NCI-H146 (cell line): Measurements from ENCODE around the gene NCLN.
"Not testable (repeated sequence)": the region's sequence is repeated elsewhere in the genome, so short reads cannot be mapped to it uniquely, and the experiment has no call there.

ENCODE experiments used
- DNase-seq: peaks from one replicate; lab custom pipeline; 2025; lab: John Stamatoyannopoulos, UW

The NCLN gene

DNA sequence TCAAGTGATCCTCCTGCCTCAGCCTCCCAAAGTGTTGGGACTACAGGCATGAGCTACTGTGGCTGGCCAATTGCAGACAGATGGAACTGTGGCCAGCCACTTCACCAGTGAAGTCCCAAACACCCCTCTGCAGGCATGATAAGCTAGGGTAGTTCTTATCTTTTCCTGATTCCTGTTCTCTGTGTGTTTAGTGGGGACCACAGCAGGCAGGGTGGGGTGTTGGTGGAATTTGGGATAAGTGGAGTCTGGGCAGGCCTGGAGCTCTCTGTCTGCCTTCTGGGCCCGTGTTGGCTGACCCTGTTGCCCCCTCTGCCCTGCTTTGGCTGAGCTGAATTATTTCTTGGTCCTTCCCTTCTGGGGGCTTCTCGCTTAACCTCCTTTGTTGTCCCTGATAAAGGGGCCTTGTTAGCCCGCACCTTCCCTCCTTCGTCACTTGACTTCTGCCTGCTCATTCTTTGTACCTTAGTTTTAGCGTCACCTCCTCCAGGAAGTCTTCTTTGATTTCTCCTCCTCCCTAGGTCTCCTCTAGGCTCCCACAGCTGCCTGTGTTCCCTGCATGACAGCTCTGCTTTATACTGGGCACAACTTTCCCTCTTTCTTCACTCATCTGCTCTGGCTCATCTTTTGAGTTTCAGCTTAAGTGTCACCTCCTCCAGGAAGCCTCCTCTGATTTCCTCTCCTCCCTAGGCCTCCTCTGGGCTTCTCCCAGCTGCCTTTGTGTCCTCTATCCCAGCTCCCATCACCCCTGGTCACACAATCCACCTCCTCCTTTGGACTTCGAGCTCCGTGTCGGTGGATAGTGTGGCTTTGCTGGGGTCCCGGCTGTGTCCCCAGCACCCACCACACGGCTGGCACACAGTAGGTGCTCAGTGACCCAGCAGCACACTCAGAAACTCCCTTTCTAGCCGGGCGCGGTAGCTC is 1.7 kb upstream of the NCLN start:
- DNase-seq, result no peak

DNA sequence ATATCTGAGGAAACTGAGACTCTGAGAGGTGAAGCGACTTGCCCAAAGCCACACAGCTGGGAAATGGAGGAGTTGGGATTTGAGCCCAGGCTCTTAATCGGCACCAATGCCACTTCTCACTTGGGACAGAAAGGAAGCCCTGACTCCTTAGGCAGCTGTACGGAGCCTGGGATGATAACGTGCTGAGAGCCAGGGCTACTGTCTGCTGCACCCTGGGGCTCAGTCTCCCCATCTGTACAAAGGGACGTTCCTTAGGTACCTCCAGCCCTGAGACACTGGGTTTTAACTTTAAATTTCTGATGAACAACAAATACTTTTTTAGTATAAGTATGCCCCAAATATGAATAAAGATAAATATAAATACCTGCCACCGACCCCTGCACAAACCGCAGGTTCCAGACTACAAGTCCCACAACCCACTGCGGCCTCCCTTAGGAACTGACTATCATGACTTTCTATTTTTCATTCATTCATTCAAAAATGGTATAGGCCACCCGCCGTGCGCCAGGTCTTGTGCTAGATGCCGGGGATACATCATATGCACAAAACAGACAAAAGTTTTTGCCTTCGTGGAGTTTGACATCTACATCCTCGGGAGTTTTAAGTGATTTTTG is 776 bp upstream of the NCLN start:
- DNase-seq, result peak; percentile 65

DNA sequence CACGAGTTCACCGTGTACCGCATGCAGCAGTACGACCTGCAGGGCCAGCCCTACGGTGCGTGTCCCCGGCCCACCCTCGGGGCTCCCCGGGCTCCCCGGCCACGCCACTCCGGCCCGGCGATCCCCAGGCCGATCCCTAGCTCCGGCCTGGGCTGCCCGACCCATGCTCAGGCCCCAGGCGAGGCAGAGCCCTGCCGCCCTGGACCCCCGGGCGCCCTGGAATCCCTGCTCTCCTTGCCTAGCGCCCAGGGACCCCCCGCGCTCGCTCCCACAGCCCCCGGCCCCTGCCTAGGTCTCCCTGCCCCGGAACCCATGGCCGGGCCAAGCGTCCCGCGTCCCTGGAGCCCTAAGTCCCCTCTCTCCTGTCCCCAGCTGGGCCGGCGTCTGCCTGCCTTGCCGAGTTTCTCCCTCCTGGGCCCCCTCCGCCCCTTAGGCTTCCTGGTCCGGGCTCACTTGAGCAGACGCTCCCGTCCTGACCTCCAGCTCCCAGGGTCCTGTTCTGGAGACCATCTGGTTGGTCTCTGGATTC is 494 bp downstream of the NCLN start:
- DNase-seq, result no peak

DNA sequence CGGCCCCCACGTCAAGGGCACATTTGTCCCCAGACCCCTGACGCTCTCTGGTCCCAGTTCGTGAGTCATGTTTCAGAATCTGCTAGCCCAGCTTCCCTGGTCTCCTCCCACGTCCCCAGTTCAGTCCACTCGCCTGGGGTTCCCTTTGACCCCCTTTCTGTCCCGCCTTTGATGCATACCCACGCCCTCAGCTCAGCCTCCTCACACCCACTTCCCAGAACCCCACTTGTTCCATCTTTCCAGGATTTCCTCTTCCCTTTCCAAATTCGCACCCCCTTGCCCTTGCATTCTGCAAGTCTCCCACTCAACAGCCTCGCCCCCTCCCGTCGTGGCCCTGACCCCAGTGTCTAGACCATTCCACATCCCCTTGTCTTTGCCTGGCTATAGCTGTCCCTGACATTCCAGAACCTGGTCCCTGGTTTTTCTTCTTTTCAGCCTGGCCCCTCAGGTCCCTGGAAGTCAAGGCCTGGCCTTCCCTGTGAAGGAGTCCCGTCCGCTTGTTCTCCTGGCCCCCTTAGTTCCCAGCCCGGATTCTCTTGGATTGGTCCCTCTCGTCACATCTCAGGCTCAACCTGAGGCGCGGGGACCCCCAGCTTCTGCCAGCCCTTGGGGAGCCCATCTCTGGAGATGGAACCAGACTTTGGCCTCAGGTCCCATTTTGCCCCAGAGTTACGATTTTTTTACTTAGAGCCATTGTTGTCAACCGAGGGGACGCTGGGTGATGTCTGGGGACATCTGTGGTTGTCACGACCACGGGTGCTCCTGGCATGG is 1.3 kb downstream of the NCLN start:
- DNase-seq, result no peak

DNA sequence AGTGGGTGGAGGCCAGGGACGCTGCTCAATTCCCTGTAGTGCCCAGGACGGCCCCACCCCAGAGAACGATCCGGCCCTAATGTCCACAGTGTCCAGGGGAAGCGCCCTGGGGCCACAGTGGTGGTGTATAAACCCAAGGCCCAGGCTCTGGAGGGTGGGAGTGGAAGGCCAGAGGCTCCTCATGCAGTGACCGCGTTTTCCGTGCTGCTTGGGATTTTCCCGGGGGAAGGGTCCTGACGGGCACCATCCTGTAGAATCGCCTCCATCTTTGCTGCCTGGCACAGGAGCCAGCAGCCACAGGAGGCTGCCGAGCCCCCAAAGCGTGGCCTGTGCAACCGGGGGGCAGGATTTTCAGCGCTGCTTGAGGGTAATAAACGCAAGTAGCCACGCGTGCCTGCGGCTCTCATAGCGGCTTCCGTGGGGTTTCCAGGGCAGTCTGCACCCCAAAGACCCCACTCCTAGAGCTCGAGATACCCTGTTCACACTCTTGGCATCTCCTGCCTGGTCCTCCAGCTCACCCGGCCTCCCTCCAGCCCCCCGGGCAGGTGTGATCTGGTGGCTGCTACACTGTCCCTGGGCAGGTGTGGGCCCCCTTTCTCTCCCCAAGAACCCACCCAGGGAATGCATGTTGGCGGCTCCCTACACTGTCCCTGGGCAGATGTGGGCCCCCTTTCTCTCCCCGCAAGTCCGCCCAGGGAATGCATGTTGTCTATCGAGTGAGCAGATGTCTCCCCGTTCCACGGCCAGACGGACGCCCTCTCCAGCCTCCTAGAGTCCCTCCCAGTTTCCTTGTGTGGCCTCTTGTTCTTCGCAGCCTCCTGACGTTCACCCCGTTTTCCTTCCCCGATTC is 2.2 kb downstream of the NCLN start:
- DNase-seq, result no peak

DNA sequence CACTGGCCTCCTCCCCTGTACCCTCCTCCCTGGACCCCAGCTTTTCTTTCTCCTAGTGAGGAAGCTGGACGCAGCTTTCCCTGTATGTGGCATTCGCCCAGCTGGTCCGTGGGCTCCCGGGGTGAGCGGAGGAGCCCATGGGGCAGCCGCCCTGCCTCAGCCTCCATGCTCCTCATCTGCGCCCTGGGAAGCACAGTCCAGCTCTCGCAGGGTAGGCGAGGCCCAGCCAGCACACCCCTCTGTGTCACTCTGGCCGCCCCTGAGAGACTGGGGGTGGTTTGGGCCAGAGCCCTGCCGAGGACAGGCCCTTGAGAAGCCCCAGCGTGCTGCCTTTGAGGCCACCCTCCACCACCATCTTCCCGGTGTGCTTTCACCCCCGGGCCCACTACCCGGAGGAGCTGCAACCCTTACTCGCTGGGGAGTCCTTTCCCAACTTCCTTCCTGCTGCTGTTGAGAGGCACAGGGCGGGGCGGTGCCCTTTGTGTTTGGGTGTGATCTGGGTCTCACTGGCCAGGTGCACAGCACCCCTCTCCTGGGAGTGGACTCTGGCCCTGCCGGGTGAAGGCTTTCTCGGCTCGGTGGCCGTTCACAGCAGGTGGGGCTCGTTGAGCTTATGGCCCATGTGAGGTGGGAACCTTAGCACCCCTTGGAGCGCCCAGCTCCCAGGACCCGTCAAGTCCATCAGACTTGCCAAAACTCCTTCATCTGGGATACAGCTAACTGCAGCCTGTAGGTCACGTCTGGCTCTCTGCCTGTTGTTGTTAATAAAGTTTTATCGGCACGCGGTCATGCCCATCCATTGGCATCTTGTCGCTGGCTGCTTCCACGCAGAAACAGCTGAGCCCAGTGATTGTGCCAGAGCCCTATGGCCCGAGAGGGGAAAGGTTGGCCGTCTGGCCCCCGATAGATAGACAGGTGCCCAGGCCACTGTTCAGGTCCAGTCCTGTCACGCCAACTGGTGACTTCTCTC is 3.2 kb downstream of the NCLN start:
- no peak for DNase-seq

DNA sequence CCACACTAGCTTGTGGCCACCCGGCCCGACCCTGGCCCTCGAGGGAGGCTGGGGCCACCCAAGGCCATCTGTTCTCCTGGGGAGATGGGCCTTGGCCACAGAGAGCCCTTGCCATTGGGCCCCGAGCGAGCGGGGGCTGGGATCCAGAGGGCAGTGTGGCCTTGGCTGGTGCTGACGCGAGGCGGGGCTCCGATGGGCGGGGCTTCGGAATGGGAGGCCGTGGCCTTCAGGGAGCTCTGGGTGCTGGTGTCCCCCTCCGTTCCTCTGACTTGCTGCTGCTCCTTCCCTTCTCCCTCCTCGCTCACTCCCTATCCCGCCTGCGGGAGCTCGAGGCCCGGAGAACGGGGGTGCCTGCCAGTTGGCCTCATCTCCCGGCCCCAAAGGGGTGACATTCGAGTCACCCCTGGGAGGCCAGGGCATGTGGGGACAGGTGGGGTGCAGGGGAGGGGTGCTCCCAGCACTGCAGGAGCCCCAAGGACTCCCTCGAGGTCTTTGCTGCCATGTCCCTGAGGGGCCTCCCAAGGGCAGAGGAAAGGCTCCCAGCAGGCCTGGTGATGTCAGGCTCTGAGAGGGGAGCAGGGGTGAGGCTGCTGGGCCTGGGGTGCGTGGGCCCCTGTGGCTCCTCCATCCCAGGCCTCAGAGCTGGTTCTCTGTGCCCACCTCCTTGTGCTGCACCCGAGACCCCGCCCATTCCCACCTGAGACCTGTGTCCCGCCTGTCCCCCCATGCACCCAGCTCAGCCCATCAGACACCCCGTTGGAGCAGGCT is 4.2 kb downstream of the NCLN start:
- no peak for DNase-seq

DNA sequence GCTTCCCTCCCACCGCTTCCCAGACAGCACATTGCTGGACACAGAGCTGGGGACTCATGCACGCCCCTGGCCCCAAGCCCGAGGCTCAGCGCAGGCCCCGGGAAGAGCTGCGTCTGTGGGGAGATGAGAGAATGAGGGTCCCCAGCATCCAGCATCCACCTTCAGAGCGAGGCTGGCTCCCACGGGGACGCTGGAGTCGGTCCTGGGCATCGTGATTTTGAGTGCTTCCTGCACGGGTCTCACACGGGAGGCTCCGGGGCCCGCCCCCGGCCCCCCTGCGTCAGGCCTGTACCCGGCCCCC is 4.7 kb downstream of the NCLN start:
- no peak for DNase-seq

DNA sequence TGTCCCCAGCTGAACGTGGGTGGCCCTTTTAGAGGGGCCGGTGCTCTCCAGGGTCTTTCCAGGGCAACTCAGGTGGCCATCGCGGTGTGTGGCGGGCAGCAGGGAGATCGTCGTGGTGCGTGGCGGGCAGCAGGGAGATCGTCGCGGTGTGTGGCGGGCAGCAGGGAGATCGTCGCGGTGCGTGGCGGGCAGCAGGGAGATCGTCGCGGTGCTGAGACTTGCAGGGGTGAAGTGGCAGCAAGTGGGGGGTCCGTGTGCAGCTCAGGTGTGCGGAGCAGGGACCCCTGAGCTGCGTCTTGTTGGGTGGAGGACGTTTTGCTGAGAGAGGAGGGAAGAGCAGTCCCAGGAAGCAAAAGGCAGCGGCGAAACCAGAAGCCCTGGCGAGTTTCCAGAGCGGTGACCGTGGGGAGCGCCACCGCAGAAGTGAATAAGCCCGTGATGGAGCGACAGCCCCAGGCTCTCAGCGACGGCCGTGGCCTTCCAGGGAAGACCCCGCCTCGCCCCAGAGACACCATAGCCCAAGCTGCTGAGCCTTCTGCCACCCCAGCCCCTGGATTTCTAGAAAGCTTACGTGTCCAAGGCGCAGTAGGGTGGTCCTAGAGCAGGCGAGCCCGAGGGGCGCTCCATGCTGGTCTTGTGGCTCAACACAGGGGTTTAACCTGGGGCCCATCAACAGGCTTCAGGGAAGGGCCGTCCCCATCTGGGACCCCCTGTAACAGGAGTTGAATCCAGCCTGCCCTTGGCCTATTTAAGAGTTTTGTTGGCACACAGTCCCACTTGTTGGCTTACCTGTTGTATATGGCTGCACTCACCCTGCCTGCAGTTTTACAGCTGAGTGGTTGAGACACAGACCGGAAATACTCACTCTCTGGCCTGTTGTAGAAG is 5.4 kb downstream of the NCLN start:
- DNase-seq, result no peak

DNA sequence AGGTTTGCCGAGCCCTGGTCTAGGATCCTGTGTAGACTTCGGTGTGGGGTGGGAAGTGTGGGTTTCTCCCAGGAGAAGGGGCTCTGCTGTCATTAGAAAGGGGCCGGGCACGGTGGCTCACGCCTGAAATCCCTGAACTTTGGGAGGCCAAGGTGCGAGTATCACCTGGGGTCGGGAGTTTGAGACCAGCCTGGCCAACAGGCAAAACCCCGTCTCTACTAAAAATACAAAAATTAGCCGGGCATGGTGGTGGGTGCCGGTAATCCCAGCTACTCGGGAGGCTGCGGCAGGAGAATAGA is 6.0 kb downstream of the NCLN start:
- not testable (repeated sequence) for DNase-seq

DNA sequence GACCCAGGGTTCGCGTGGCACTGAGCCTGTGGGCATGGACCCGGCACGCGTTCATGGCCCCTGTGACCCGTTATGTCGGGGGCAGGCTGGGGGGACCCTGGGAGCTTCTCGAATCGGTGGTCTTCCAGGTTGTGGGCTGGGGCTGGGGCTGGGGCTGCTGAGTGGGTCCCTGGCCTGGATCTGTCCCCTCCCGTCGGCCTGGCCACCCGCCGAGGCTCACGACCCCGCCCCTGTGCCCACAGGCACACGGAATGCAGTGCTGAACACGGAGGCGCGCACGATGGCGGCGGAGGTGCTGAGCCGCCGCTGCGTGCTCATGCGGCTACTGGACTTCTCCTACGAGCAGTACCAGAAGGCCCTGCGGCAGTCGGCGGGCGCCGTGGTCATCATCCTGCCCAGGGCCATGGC is 6.5 kb downstream of the NCLN start:
- no peak for DNase-seq

DNA sequence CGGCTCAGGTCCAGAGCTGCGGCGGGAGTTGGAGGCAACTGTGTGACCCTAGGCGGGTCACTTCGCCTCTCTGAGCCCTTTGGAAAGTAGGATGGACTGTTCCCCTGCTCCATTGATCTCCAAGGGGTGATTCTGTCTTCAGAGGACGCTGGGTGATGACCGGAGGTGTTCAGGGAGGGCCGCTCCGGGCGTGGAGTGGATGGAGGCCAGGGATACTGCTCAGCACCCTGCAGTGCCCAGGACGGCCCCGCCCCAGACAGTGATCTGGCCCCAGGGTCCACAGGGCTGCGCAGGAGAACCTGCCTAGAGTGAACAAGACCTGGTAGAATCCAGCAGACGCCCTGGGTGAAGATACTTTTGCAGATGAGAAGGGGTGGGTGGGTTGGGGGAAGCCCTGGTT is 7.0 kb downstream of the NCLN start:
- DNase-seq, result no peak

DNA sequence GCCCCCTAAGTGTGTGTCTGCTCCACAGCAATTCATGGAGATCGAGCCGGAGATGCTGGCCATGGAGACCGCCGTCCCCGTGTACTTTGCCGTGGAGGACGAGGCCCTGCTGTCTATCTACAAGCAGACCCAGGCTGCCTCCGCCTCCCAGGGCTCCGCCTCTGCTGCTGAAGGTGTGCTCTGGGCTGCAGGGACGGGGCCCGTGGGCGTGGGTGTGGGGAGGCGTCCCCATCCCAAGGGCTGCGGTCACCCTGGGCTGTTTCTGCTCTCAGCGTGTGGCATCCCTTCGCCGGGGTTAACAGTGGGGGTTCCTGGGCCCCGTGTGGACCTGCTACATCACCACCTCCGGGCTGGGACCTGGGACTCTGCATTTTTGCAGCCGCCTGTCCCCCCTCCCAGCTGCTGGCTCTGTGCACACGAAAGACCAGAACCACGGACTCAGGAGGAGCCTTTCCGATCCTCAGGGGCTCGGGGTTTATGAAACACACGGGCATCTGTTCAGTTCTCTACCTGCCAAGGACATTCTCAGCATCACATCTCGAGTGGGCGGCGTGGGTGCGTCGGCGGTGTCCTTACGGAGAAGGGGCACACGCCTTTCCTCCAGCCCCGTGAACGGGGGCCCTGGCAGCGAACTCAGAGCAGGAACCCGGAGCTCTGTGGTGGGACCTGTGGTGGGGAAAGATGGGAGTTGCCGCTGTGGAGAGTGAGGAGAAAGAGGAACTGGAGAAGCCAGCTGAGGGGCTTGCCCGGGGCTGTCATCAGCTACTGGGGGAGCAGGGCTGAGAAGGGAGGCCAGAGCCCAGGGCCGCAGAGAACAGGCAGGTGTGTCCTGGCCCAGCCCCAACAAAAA is 7.8 kb downstream of the NCLN start:
- no peak for DNase-seq

DNA sequence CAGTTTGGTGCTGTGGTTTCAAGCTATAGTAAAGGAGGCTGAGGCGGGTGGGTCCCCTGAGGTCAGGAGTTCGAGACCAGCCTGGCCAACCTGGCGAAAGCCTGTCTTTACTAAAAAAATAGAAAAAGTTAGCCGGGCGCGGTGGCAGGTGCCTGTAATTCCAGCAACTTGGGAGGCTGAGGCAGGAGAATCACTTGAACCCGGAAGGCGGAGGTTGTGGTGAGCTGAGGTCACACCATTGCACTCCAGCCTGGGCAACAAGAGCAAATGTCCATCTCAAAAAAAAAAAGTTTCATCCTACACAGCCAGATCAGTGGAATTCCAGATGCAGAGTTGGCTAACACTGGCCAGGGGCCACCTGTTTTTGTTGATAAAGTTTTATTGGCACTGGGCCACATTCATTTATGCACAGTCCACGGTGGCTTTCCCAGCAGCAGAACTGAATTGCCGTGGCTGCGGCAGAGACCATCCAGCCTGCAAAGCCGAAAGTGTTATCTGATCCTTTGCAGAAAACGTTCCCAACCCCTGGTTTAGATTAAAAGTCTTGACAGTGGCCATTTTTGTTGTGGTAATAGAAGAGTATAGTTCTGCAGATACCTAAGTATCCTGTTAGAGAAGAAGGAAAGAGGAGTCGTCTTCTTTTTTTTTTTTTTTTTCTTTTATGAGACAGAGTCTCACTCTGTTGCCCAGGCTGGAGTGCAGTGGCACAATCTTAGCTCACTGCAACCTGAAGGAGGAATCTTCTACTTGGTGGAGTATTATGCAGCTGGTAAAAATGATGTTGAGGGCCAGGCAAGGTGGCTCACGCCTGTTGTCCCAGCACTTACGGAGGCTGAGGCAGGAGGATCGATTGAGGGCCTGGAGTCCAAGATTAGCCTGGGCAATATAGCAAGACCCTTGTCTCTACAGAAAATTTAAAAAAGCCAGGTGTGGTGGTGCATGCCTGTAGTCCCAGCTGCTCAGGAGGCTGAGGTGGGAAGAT is 8.7 kb downstream of the NCLN start:
- no peak for DNase-seq

DNA sequence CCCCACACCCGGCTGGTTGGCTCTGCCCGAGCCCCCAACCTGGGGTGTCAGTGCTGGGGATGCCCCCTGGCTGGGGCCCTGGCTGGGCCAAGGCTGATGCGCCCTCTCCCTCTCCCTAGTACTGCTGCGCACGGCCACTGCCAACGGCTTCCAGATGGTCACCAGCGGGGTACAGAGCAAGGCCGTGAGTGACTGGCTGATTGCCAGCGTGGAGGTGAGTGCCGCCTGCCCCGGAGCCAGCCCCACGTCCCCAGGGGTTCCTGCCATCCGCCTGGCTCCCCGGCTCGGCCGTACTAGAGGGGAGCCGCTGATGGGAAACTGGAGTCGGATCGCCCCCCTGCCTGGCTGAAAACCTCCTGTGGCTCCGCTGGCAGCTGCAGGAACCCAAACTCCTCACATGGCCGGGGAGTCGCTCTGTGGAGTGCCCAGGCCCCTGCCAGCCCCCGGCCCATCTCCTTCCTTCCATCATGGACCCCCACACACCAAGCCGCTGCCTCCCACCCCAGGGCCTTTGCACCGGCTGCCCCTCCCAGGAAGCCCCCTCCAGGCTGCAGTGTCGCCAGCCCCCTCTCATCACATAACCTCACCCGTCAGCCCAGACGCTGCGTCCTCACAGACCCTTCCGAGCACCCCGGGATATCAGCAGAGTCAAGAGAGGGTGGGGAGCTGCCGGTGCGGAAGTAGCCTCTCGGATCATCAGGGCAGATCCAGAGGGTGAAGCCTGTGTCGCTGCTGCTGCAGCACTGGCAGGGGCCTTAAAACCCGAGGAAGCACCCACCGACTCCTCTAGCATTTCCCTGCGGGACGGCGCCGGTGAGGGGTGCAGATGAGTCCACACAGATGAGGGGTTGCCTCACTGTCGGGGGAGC is 10.6 kb downstream of the NCLN start:
- DNase-seq, result no peak

DNA sequence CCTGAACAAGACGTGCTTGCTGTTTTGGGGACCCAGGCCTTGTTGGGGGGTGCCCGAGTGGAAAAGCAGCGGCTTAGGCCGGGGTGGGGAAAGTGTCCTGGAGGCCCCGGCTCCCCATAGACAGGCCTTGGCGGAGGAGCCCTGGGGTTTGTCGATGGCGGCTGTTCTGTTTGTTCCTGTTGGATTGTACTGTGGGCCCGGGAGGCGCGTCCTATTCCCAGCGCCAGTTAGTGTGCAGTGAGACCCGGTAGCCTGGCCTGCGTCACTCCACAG is 11.1 kb downstream of the NCLN start:
- no peak for DNase-seq
